ENCODE measurements around the gene EIF3J.

The EIF3J gene

DNA sequence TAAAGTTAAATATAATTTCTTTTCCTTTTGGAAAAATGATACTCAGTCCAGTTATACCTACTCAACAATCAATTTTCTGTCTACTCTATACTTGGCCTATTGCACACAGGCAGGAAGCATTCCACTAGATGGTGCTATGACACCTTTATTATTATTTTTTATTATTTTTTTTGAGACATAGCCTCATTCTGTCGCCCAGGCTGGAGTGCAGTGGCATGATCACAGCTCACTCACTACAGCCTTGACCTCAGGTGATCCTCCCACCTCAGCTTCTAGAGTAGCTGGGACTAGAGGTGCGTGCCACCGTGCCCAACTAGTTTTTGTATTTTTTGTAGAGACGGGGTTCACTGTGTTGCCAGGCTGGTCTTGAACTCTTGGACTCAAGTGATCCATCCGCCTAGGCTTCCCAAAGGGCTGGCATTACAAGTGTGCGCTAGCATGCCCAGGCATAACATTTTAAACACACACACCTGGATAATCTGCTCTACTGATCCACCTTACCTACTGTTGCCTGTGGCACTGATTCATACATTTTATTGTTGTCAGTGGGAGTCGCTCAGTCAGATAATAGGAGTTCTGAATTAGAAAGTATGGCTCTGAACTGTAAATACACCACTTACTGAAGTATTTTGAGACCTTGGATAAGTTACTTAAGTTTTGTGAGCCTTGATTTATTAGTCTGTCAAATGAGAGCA, 56.2 kb downstream of the EIF3J start:
- no peak for DNase-seq (ENCODE audit: low read depth, low spot score)

DNA sequence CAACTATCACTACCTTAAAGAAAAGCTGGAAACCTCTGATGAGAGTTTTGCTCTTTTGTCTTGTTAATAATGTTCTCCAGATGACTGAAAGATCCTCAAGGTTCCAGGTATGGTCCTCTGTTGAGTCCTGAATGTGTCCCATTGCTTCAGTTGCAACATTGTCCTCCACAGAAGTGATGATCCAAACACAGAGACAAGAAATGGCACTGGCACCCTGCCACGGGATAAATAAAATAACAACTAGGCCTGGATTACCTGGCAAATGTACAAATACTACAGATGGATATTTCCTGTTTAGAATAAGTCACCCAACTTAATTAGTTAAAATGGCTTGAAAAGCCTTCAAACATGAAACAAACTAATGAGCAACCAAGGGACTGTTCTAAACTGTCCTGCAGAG, 58.3 kb downstream of the EIF3J start:
- no peak for DNase-seq (ENCODE audit: low read depth, low spot score)

DNA sequence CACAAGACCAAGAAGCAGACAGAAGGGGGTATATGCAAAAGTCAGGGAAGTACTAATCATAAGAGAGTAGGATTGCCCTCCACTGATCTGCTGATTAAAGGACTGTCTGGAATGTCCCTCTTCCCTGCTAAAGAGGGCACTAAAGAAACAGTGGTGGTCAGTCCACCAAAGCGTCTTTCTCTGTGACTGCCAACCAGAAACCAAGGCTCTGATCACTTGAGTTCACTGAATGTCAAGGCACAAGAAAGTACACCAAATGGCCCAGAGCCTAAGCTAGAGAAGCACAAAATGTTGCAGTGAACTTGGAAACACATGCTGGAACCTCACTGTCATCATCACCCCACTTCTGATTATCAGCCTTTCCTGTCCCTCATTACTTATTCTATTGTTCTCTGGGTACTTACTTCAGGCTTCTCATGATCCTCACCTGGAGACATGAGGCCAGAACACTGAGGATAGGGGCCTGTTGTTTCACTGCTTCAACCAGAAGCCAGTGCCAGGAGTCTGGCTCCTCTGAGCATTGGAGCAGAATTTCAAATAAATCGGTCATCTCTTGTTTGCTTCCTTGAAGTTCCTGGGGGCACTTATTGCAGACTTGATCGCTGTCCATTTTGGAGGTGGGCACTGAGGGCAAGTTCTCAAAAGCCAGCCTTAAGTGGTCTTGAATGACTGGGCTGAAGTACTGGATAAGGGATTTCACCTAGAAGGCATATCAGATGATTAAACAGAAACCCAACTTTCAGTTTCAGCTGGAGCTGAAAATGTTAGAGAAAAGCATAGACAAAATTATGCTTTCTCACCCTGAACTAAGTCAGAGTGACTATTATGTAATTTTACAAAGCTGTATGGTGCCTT, 58.9 kb downstream of the EIF3J start:
- no peak for DNase-seq (ENCODE audit: low read depth, low spot score)

DNA sequence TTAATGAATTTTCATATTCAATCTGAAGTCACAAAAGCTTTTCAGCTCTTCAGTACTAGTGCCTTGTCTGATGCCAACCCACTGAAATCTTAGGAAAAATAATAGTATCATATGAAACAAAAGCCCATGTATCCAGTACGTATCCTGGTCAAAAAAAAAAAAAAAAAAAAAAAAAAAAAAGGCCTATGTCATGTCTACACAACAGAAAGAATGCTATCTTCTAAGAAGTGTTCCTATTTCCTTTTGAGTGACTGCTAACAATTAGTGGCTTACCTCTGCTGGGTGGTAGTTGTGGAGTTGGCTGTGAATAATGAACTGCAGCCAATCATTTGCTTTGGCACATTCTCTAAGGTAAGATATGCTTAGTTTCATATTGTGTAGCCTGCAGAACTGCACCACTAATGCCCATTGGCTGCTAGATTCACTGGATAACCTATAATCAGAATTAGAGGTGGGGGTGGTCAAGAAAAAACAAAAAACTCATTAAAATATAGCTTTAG, 59.6 kb downstream of the EIF3J start:
- no peak for DNase-seq (ENCODE audit: low read depth, low spot score)

DNA sequence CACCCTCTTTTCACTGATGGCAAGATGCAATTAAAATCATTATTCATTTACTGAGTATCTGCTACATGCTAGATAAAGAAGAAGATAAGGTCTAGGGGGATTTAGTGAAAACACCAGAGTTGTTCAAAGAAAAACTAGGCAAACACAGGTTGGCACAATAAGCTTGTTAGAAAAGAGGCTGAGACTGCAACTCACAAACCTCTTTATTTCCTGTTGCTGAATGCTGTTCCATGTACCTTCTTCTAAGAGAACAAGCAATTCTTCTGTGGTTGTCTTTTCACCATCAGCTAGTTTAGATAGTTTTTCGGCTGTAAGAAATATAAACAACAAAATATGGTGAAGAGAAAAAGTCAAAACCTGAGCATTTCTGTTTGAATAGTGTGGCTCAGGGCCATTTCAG, 61.1 kb downstream of the EIF3J start:
- no peak for DNase-seq (ENCODE audit: low read depth, low spot score)

DNA sequence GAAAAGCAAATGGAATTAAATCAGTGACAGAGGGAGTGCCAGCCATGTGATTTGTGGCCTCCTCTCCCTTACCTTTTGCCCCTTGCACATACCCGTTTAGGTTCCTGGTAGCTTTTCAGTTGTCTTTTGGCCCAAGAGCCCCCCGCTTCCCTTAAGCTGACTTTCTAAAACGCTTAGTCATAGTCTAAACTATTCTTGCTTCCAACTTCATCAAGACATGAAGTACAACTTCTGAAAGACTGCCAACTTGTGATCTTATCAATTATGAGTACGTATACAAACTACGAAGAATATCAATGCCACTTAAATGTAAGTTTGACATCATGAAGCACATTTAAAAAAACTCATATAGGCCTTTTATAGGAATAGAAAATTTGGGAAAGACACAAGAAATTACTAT, 61.9 kb downstream of the EIF3J start:
- DNase-seq (ENCODE audit: low read depth, low spot score), result no peak

DNA sequence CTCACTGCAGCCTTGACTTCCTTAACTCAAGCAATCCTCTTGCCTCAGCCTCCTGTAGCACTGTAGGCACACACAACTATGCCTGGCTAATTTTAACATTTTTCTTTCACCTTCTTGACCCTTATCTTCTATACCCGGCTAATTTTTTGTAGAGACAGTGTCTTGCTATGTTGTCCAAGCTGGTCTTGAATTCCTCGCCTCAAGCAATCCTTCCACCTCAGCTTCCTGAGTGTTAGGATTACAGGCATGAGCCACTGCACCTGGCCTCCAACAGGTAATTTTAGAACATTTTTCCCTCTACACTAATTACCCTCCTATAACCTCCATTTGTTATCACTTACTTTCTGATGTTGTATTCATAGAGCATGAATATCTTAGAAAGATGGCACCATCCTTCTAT, 66.2 kb downstream of the EIF3J start:
- DNase-seq (ENCODE audit: low read depth, low spot score), result no peak

DNA sequence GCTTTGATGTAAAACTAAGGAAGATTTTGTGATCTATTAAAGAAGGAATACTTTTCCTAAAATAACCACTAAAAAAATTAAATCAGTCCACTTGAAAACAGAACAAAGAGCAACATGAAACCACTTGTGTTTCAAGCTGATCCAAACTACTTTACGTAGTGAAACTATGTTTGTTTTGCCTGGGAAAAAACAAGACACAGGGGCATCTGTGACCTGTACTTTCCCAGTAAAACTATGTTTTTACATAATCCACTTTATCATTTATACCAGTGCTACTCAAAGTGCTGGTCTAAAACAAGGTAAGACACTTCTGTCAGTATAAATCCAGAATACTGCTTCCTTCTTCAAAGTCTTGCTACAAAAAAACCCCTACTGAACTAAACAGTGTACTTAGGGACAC, 69.8 kb downstream of the EIF3J start:
- no peak for DNase-seq (ENCODE audit: low read depth, low spot score)

Measured in ELF-1 (cell line).